Vagina (tissue), 2 donors: Measurements from ENCODE around the gene SAMD14. TPM values are rescaled to one million over a fixed set of nuclear protein-coding genes. Genes with fewer than 3 reads are reported as not detected.
A peak's percentile ranks its signal among the peaks of the same experiment; 100 is the strongest.

ENCODE experiments used
- DNase-seq, 2 donors: peaks; one replicate each; pipeline ENCODE4 v3.0.0-alpha.2; 2017; ENCODE audit errors: extremely low spot score in 2 of 2
- H3K27ac ChIP-seq: fragments of 200-600 bp; sonication (generic); one replicate; pipeline ENCODE4 v1.5.1; 2019
- H3K27me3 ChIP-seq: fragments of 200-600 bp; sonication (generic); one replicate; pipeline ENCODE4 v1.5.1; 2019
- H3K36me3 ChIP-seq, 2 donors: fragments of 200-600 bp; sonication (generic); one replicate each; pipeline ENCODE4 v1.5.1; 2017 to 2019
- H3K4me1 ChIP-seq: fragments of 200-600 bp; sonication (generic); one replicate; pipeline ENCODE4 v1.5.1; 2019
- H3K4me3 ChIP-seq, 2 donors: fragments of 200-600 bp; sonication (generic); 1 replicate in 1 of 2; 2 replicates in 1 of 2; pipeline ENCODE4 v1.5.1; 2016 to 2019
- H3K9me3 ChIP-seq: fragments of 200-600 bp; sonication (generic); one replicate; pipeline ENCODE4 v1.5.1; 2019
- CTCF ChIP-seq, 3 experiments: fragments of 450-650 bp in 2 of 3; fragments of 200-600 bp in 1 of 3; sonication (generic) in 1 of 3; IDR thresholded peaks; one replicate each; pipeline ENCODE4 v1.5.1; 2017 to 2019; ENCODE audit warnings: antibody characterized with exemption in 3 of 3, mild to moderate bottlenecking in 2 of 3, moderate library complexity in 2 of 3
- POLR2A ChIP-seq, 2 donors: fragments of 450-650 bp; IDR thresholded peaks; one replicate each; pipeline ENCODE4 v1.6.1; 2017; ENCODE audit warnings: antibody characterized with exemption in 2 of 2, mild to moderate bottlenecking in 2 of 2, moderate library complexity in 2 of 2
- POLR2AphosphoS5 ChIP-seq, 2 donors: sonication (generic); formaldehyde crosslinking; IDR thresholded peaks; one replicate each; pipeline ENCODE4 v1.9.0; 2017; ENCODE audit warnings: antibody characterized with exemption in 2 of 2, mild to moderate bottlenecking in 2 of 2, low read depth in 1 of 2; ENCODE audit not compliant: insufficient read depth in 1 of 2
- intact Hi-C: fragments of 100-400 bp; cut with DNase I; formaldehyde crosslinking; loops from one replicate; pipeline ENCODE4 v1.15.1; 2023
- total RNA-seq: library from RNA; depleted of rRNA; stranded (reverse); fragments of >200 nt; gene quantifications from one replicate; pipeline ENCODE4 v1.2.3, GENCODE V29; 2016

Gene SAMD14
- total RNA-seq, 1 donor from 2014 or later: 4.4 TPM

- H3K4me3 ChIP-seq: no peak overlapping the region
- intact Hi-C loops: loop anchor here (10.0 kb wide), 1 partner anchor 180 kb away; no protein-coding TSS in a partner anchor
- DNase-seq: no peak
- TF ChIP-seq CTCF (IDR thresholded peaks at IDR 0.05) (no peak), POLR2A (IDR thresholded peaks at IDR 0.05) (no peak), POLR2AphosphoS5 (IDR thresholded peaks at IDR 0.05; ENCODE audit: insufficient read depth in 1 of 2, low read depth in 1 of 2) (no peak)
- H3K27me3 ChIP-seq: no peaks in the 10 kb centered on the region
- H3K4me1 ChIP-seq: peaks cover 36% of the 10 kb centered on the region
- no peaks in the 10 kb centered on the region for H3K9me3 ChIP-seq
- H3K36me3 ChIP-seq: peaks cover 0 to 14% of the 10 kb centered on the region in 2 donors
- no peak overlapping the region for H3K27ac ChIP-seq
Observed at GRCh38 chr17:50114401-50114800, 15.6 kb downstream of the SAMD14 start.

GRCh38 chr17:50113624-50114320, 16.2 kb downstream of the SAMD14 start:
- intact Hi-C loops: loop anchor here (10.0 kb wide), 1 partner anchor 181 kb away; no protein-coding TSS in a partner anchor
- peaks cover 36% of the 10 kb centered on the region for H3K4me1 ChIP-seq
- TF ChIP-seq CTCF (IDR thresholded peaks at IDR 0.05) (no peak), POLR2AphosphoS5 (IDR thresholded peaks at IDR 0.05; ENCODE audit: insufficient read depth in 1 of 2, low read depth in 1 of 2) (no peak), POLR2A (IDR thresholded peaks at IDR 0.05) (no peak)
- H3K36me3 ChIP-seq: peaks cover 0 to 19% of the 10 kb centered on the region in 2 donors
- no peak overlapping the region for H3K27ac ChIP-seq
- no peaks in the 10 kb centered on the region for H3K9me3 ChIP-seq
- no peak overlapping the region for H3K4me3 ChIP-seq
- H3K27me3 ChIP-seq: no peaks in the 10 kb centered on the region
- DNase-seq: no peak

DNA sequence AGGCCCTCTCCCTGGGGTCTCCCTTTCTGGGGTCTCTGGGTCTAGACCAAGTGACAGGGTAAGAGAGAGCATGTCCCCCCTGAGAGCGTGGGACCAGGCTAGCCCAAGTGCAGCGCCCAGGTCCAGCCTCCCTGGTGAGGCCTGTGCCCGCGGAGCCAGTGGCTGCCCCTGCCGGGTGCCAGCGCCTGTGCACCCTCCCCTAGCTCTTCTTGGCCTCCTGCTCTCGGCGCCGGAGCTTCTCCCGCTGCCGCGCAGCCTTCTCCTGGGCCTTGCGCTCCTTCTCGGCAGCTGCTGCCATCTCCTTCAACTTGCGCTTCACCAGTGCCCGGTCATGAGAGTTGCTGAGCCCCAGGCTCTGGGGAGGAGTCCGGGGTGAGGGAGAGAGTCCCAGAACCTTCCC, 17.3 kb downstream of the SAMD14 start:
- no peak for DNase-seq
- intact Hi-C loops: loop anchor here (10.0 kb wide), 1 partner anchor 182 kb away; no protein-coding TSS in a partner anchor
- TF ChIP-seq POLR2A (IDR thresholded peaks at IDR 0.05) (no peak), POLR2AphosphoS5 (IDR thresholded peaks at IDR 0.05; ENCODE audit: insufficient read depth in 1 of 2, low read depth in 1 of 2) (peak in 1 of 2 donors; percentile 29)
- no peaks in the 10 kb centered on the region for H3K9me3 ChIP-seq
- no peaks in the 10 kb centered on the region for H3K27me3 ChIP-seq
- no peak overlapping the region for H3K4me3 ChIP-seq
- H3K36me3 ChIP-seq: peaks cover 0 to 28% of the 10 kb centered on the region in 2 donors
- H3K4me1 ChIP-seq: peaks cover 35% of the 10 kb centered on the region
- H3K27ac ChIP-seq: peak overlapping the region; percentile 57

- intact Hi-C loops: loop anchor here (10.0 kb wide), 1 partner anchor 183 kb away; no protein-coding TSS in a partner anchor
- peaks cover 27% of the 10 kb centered on the region for H3K4me1 ChIP-seq
Observed at GRCh38 chr17:50111673-50112655, 18.0 kb downstream of the SAMD14 start.

More at GRCh38 chr17:50111673-50112655, 18.0 kb downstream of the SAMD14 start:
- peak overlapping the region; percentile 57 for H3K27ac ChIP-seq
- H3K9me3 ChIP-seq: no peaks in the 10 kb centered on the region
- DNase-seq: no peak
- peak in 1 of 2 donors; percentile 59 for TF ChIP-seq POLR2AphosphoS5 (IDR thresholded peaks at IDR 0.05; ENCODE audit: insufficient read depth in 1 of 2, low read depth in 1 of 2)
- no peak for TF ChIP-seq CTCF (IDR thresholded peaks at IDR 0.05)
- no peak for TF ChIP-seq POLR2A (IDR thresholded peaks at IDR 0.05)
- H3K4me3 ChIP-seq: no peak overlapping the region
- peaks cover 0 to 35% of the 10 kb centered on the region in 2 donors for H3K36me3 ChIP-seq
- H3K27me3 ChIP-seq: no peaks in the 10 kb centered on the region
